Measurements from ENCODE around the gene SPSB2.

DNA sequence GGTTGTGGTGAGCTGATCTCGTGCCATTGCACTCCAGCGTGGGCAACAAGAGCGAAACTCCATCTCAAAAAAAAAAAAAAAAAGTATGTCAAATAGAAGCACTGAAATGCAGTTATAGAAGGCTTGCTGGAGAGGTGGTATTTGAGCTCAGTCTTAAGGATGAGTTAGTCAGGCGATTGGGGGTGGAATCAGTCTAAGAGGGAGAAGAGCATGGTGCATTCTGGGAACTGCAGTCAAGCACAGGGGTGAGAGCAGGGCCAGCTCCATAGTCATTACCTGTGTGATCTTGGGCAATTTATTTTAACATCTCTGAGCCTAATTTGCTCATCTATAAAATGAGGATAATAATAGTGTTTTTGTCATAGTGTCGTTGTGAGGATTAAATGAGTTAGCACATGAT lies 38.2 kb downstream of the SPSB2 start:
- TF ChIP-seq MXI1 (conservative IDR thresholded peaks at IDR 0.05; ENCODE audit: poor library complexity, severe bottlenecking) (no peak), CTCF (IDR thresholded peaks at IDR 0.05; ENCODE audit: poor library complexity, severe bottlenecking) (no peak)
